Eye (tissue), 1 donor: Measurements from ENCODE around the gene DIAPH2.

Experiments used
- DNase-seq: peaks from one replicate; pipeline ENCODE4 v3.0.0-alpha.2; 2015

DIAPH2 gene

DNA sequence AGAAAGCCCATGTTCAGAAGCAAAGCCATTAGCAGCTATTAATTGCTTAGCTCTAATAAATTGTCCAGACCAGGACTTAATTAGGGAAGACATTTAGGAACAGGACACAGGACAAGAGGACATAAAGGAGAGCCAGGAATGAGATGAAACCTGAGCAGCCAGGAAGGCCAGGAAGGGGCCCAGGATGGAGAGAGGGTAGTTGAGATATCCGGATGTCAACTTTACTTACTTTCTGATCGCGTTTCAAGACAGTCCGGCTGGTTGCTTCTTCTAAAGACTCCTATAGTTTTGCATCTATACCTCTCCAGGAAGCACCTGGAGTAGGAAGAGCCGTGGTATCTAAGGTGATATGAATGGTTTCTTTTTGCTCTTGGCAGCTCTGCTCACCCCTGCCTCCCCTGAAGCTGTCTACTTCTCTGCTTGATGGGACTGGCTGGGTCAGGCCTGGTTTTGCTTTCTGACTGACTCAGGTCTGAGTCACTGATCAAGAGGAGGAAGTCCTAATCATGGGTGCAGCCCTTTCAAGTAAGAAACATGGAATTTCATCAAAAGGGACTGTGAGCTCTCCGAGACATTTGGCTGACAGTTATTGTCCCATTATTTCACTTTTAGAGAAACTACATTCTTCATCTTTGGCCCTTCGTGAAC is 932.4 kb downstream of the DIAPH2 start:
- no peak for DNase-seq

- no peak for DNase-seq
These were observed 934.9 kb downstream of the DIAPH2 start for GRCh38 chrX:97619499-97619898.

- DNase-seq = no peak
These were observed 937.5 kb downstream of the DIAPH2 start for GRCh38 chrX:97622111-97622510.

- DNase-seq = no peak
These were observed 943.7 kb downstream of the DIAPH2 start for GRCh38 chrX:97628326-97628725.

DNA sequence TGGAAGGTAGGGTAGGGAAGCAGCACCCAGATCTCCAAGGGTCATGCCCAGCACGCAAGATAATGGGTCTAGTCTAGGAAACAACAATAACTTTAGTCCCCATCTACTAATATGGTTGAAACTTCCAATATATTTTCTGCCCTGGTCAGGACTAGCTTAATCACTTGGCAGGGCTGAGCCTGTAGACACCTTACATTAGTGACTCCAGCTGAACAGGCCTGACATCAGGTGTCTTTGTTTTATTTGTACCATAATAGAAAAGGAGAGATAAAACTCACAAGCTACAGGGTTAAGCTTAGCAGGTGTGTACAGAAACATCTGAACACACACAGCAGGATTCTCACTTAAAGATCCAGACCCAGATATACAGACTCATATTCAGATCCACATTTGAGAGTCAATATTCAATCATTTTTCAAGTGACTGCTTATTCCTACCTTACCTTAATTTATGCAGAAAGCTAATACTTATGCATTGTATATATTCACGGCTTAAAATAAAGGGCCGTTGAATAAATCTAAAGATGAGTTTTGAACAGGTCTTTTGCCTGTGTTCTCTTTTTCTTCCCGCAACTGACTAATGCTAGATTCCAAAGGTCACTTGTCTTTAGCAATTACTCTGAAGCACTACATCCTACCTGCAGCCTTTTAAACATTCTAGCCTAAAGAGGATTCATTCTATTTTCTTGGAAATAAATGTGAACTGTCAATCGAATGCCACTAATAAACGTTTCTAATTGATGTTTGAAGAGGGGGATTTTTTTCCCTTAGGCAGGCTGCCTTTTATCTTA is 944.4 kb downstream of the DIAPH2 start:
- no peak for DNase-seq

- DNase-seq = peak; percentile 9
These were observed 944.9 kb downstream of the DIAPH2 start for GRCh38 chrX:97629597-97629985.

GRCh38 chrX:97633798-97634197 is 949.2 kb downstream of the DIAPH2 start:
- no peak for DNase-seq

- no peak for DNase-seq
These were observed 952.0 kb downstream of the DIAPH2 start for GRCh38 chrX:97636473-97637140.

- no peak for DNase-seq
These were observed 952.6 kb downstream of the DIAPH2 start for GRCh38 chrX:97637289-97637688.

- no peak for DNase-seq
These were observed 954.0 kb downstream of the DIAPH2 start for GRCh38 chrX:97638621-97639020.

- DNase-seq = peak; percentile 37
These were observed 954.9 kb downstream of the DIAPH2 start for GRCh38 chrX:97639526-97639925.
